Transverse colon (tissue), 4 donors: ENCODE data around the gene PKP4. TPM values are rescaled to one million over a fixed set of nuclear protein-coding genes. Genes with fewer than 3 reads are reported as not detected.

ENCODE experiments used
- DNase-seq: peaks from one replicate; pipeline ENCODE4 v3.0.0-alpha.2; 2019
- H3K27ac ChIP-seq, 4 donors: fragments of 200-600 bp; sonication (generic); 2 replicates each; pipeline ENCODE4 v1.5.1; 2016 to 2018; ENCODE audit warnings: inconsistent platforms in 4 of 4
- H3K27me3 ChIP-seq: fragments of 200-600 bp; sonication (generic); 2 replicates; pipeline ENCODE4 v1.5.1; 2017; ENCODE audit warnings: inconsistent platforms
- H3K36me3 ChIP-seq, 4 donors: fragments of 200-600 bp; sonication (generic); 2 replicates each; pipeline ENCODE4 v1.5.1; 2017 to 2019; ENCODE audit warnings: inconsistent platforms in 4 of 4
- H3K4me1 ChIP-seq, 4 donors: fragments of 200-600 bp; sonication (generic); 2 replicates each; pipeline ENCODE4 v1.5.1; 2017 to 2020; ENCODE audit warnings: inconsistent platforms in 4 of 4
- H3K4me3 ChIP-seq, 4 donors: fragments of 200-600 bp; sonication (generic); 1 replicate in 1 of 4; 2 replicates in 3 of 4; pipeline versions ENCODE4 v1.5.1 to v1.6.1; 2017 to 2019; ENCODE audit warnings: inconsistent platforms in 4 of 4
- H3K9me3 ChIP-seq, 2 donors: fragments of 200-600 bp; sonication (generic); 2 replicates each; pipeline ENCODE4 v1.5.1; 2017 to 2019; ENCODE audit warnings: inconsistent platforms in 2 of 2
- EP300 ChIP-seq: sonication (generic); formaldehyde crosslinking; IDR thresholded peaks from one replicate; pipeline ENCODE4 v1.6.1; 2017; ENCODE audit warnings: antibody characterized with exemption, low read depth
- POLR2A ChIP-seq: fragments of 450-650 bp; IDR thresholded peaks from one replicate; pipeline ENCODE4 v1.6.1; 2016; ENCODE audit warnings: antibody characterized with exemption, mild to moderate bottlenecking, moderate library complexity
- POLR2AphosphoS5 ChIP-seq, 3 donors: sonication (generic); formaldehyde crosslinking; IDR thresholded peaks; one replicate each; pipeline ENCODE4 v1.6.1; 2016; ENCODE audit warnings: antibody characterized with exemption in 3 of 3
- WGBS, 2 donors: methylation state at CpG; one replicate each; pipeline ENCODE4 v1.1.5; 2018; ENCODE audit warnings: low coverage in 1 of 2; 5-methylcytosine and 5-hydroxymethylcytosine counted together
- in situ Hi-C, 4 donors: fragments of 200-750 bp; cut with MboI; loops; one replicate each; pipeline versions ENCODE4 v1.15.0 to v1.15.1; 2017; ENCODE audit warnings: low sequenced_read_pairs in 3 of 4, low pct_ligation_motif_present in 1 of 4, low pct_unique_long_range_greater_than_20kb in 1 of 4
- intact Hi-C: fragments of 100-400 bp; cut with DNase I; formaldehyde crosslinking; loops from one replicate; pipeline ENCODE4 v1.15.1; 2023; ENCODE audit warnings: low total_unique reads
- total RNA-seq, 4 donors: library from RNA; depleted of rRNA; stranded (reverse); fragments of >200 nt; gene quantifications; one replicate each; pipeline ENCODE4 v1.1.0, GENCODE V29; 2016
- TF ChIP-seq, protein P1 (sequence below), 5 experiments: fragments of 200-600 bp in 3 of 5; fragments of 450-650 bp in 2 of 5; sonication (generic) in 3 of 5; IDR thresholded peaks; 1 replicate in 2 of 5; 2 replicates in 3 of 5; pipeline ENCODE4 v1.5.1; 2016 to 2017; ENCODE audit warnings: antibody characterized with exemption in 5 of 5, inconsistent platforms in 3 of 5, mild to moderate bottlenecking in 2 of 5, moderate library complexity in 1 of 5

Gene PKP4
- total RNA-seq, 4 donors from 2014 or later = 28.1 to 70.3 (median 58.3) TPM

DNA sequence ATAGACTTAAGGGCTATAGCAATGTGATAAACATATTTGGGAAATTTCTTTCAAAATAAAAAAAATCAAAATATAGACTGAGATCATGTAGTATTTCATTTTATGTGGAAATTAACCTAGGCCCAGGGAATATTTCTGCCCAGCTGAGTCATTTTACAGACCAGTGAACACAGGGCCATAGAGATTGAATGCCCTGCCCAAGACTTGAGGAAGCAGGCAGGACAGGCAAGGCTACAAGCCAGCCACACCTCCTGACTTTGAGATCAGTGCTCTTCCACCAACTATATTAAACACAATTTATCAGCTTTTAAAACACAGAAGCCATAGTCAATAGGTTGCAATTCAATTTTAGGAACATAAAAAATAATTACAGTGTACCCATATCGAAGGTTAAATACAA lies 13.1 kb upstream of the PKP4 start:
- Histone ChIP-seq H3K27ac (no peak overlapping the region), H3K9me3 (no peaks in the 10 kb centered on the region), H3K4me3 (no peak overlapping the region), H3K36me3 (no peaks in the 10 kb centered on the region), H3K27me3 (no peaks in the 10 kb centered on the region), H3K4me1 (no peaks in the 10 kb centered on the region)
- no peak for DNase-seq
- in situ Hi-C loops (no loop called here), intact Hi-C loops (no loop called here)
- WGBS, 2 donors = 95 to 100% methylated on average over 1 of the region's 1 CpG
- no peak for TF ChIP-seq POLR2A
- TF ChIP-seq, protein P1, sequence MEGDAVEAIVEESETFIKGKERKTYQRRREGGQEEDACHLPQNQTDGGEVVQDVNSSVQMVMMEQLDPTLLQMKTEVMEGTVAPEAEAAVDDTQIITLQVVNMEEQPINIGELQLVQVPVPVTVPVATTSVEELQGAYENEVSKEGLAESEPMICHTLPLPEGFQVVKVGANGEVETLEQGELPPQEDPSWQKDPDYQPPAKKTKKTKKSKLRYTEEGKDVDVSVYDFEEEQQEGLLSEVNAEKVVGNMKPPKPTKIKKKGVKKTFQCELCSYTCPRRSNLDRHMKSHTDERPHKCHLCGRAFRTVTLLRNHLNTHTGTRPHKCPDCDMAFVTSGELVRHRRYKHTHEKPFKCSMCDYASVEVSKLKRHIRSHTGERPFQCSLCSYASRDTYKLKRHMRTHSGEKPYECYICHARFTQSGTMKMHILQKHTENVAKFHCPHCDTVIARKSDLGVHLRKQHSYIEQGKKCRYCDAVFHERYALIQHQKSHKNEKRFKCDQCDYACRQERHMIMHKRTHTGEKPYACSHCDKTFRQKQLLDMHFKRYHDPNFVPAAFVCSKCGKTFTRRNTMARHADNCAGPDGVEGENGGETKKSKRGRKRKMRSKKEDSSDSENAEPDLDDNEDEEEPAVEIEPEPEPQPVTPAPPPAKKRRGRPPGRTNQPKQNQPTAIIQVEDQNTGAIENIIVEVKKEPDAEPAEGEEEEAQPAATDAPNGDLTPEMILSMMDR (IDR thresholded peaks at IDR 0.05) = no peak
- no peak for TF ChIP-seq EP300
- no peak for TF ChIP-seq POLR2AphosphoS5 (IDR thresholded peaks at IDR 0.05)

DNA sequence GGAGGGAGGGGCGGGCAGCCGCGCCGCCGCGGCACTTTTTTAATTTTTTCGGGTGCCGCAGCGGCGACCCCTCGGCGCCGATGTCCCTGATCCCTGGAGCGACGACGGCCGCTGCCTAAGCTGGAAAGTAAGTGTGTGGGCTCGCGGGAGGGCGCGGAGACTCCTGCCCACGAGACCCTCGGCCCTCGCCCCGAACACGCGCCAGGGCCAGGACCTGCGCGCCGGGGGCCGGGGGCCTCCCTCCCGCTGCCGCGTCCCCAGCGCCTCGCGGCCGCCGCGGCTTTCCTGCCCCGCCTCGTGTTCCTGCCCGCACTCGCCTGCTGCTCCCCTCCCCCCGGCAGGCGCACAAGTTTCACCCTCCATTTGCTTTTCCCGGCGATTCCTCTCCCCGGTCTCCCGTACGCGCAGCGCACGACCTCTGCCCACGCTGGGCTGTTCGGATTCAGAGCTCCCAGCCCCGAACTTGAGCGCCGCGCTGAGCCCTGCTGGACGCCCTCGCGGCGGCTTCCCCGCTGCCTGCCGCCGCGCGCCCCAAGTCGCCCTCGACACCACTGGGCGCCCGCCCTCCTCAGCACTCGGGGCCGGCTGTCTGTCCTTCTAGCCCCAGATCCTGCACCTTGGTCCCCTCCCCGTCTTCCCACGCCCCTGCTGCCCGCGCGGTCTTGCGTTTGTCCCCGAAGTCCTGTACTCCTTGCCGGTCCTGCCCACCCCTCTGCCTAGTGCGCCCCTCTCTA lies 507 bp downstream of the PKP4 start:
- Histone ChIP-seq H3K9me3 (no peaks in the 10 kb centered on the region), H3K27ac (peak overlapping the region; percentile 97 to 98 (median 97)), H3K27me3 (no peaks in the 10 kb centered on the region), H3K4me1 (peaks cover 5 to 21% (median 13%) of the 10 kb centered on the region in 4 donors), H3K36me3 (no peaks in the 10 kb centered on the region), H3K4me3 (peak overlapping the region; percentile 89 to 95 (median 94))
- intact Hi-C loops = loop anchor here (5.0 kb wide), 1 partner anchor 180 kb away; no protein-coding TSS in a partner anchor
- TF ChIP-seq POLR2A (no peak), POLR2AphosphoS5 (IDR thresholded peaks at IDR 0.05) (no peak), EP300 (no peak)
- TF ChIP-seq, protein P1 (IDR thresholded peaks at IDR 0.05) = no peak
- in situ Hi-C loops = loop anchor here in 2 of 4 donors (25.0 kb wide), 1 partner anchor 420 kb away; no protein-coding TSS in a partner anchor
- peak; percentile 63 for DNase-seq
- WGBS, 2 donors = 1% methylated on average over 43 of the region's 84 CpGs; no CpG with 5 or more reads in 1 of the 2 donors

DNA sequence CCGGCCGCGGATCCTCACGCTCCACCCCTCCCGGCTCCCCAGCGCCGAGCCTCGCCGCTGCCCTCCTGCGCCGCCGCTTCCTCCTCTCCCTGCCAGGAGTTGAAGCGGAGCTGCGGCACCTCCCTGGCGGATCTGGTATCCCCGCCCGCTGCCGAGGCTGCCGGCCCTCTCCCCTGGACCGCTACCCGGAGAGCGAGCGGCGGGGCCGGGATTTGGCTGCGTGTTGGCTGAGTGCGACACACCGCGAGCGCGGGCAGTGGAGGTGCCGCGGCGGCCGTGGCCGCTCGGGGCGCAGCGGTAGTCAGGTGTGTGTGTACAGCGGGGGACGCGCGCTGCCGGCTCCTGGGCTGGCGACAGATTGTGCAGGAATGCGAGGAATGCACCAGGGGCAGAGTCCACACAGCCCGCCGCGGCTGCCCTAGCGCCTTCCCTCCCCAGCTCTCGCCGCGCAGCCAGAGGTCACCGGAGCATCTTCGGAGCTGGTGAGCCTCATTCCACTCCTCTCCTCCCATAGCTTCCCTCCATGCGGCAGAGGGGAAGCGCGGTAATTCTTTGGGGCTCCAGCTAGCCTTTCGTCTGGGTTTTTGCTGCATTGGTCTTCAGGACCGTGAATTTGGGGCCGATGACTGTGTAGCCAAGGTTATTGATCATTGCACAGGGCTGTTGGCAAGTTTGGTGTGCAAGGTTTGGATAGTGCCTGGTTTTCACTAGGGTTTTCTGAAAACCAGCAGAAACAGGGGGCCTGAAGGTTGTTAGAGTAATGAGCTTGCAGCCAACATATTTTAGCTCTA lies 1.3 kb downstream of the PKP4 start:
- peaks cover 5 to 21% (median 13%) of the 10 kb centered on the region in 4 donors for H3K4me1 ChIP-seq
- TF ChIP-seq, protein P1 (IDR thresholded peaks at IDR 0.05) = peak; percentile 32 to 80 (median 40)
- TF ChIP-seq POLR2A (peak; percentile 84), POLR2AphosphoS5 (IDR thresholded peaks at IDR 0.05) (peak; percentile 23 to 83 (median 82)), EP300 (no peak)
- H3K4me3 ChIP-seq = peak overlapping the region; percentile 89 to 95 (median 94)
- 0 to 1% methylated on average over 3 to 30 of the region's 61 CpGs for WGBS, 2 donors
- DNase-seq = peak; percentile 85
- peak overlapping the region; percentile 97 to 98 (median 97) for H3K27ac ChIP-seq
- no peaks in the 10 kb centered on the region for H3K27me3 ChIP-seq
- in situ Hi-C loops (loop anchor here in 2 of 4 donors (25.0 kb wide), 1 partner anchor 421 kb away; no protein-coding TSS in a partner anchor), intact Hi-C loops (loop anchor here (5.0 kb wide), 1 partner anchor 179 kb away; no protein-coding TSS in a partner anchor)
- H3K36me3 ChIP-seq = no peaks in the 10 kb centered on the region
- H3K9me3 ChIP-seq = no peaks in the 10 kb centered on the region

DNA sequence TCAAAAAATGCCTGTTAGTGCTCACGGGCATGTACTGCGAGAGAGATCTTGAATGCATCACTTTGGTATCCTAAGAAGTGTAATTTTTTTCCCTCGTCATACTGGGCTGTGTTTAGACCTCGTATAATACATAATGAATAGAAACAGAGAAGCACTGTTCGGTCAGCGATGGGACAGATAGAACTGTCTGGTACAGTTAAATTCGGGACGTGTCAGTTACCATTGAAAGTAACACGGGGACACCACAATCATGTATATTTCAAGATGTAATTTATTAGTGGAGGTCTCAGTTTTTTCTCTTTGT lies 1.8 kb downstream of the PKP4 start:
- in situ Hi-C loops (loop anchor here in 2 of 4 donors (25.0 kb wide), 1 partner anchor 421 kb away; no protein-coding TSS in a partner anchor), intact Hi-C loops (loop anchor here (5.0 kb wide), 1 partner anchor 179 kb away; no protein-coding TSS in a partner anchor)
- no peaks in the 10 kb centered on the region for H3K36me3 ChIP-seq
- no peaks in the 10 kb centered on the region for H3K9me3 ChIP-seq
- H3K4me3 ChIP-seq = peak overlapping the region in 3 of 4 donors; percentile 89 to 95 (median 94)
- 44 to 49% methylated on average over 9 of the region's 9 CpGs for WGBS, 2 donors
- peak overlapping the region in 3 of 4 donors; percentile 97 for H3K27ac ChIP-seq
- TF ChIP-seq POLR2A (no peak), EP300 (no peak), POLR2AphosphoS5 (IDR thresholded peaks at IDR 0.05) (no peak)
- TF ChIP-seq, protein P1 (IDR thresholded peaks at IDR 0.05) = no peak
- DNase-seq = no peak
- peaks cover 5 to 21% (median 13%) of the 10 kb centered on the region in 4 donors for H3K4me1 ChIP-seq
- H3K27me3 ChIP-seq = no peaks in the 10 kb centered on the region
